GM12878 (cell line): ENCODE data around the gene POU3F2. TPM values are rescaled to one million over a fixed set of nuclear protein-coding genes. Genes with fewer than 3 reads are reported as not detected.

Experiments
- BMI1 ChIP-seq: fragments of 450-650 bp; IDR thresholded peaks from 2 replicates; pipeline ENCODE4 v1.6.1; 2016; ENCODE audit warnings: mild to moderate bottlenecking, moderate library complexity, borderline replicate concordance
- CREM ChIP-seq: IDR thresholded peaks from 2 replicates; pipeline ENCODE4 v1.6.1; 2014; ENCODE audit warnings: antibody characterized with exemption, low read depth
- EGR1 ChIP-seq, 2 experiments: IDR thresholded peaks; 1 replicate in 1 of 2; 2 replicates in 1 of 2; pipeline ENCODE4 v1.6.1; 2011 to 2012; ENCODE audit warnings: low read depth in 2 of 2, low read length in 2 of 2, borderline replicate concordance in 1 of 2, mild to moderate bottlenecking in 1 of 2, moderate library complexity in 1 of 2
- FOXK2 ChIP-seq: fragments of 450-650 bp; IDR thresholded peaks from 2 replicates; pipeline ENCODE4 v1.6.1; 2017; ENCODE audit warnings: mild to moderate bottlenecking, moderate library complexity
- JUNB ChIP-seq: IDR thresholded peaks from 2 replicates; pipeline ENCODE4 v1.6.1; 2016; ENCODE audit warnings: antibody characterized with exemption, mild to moderate bottlenecking
- KDM1A ChIP-seq: fragments of 200-600 bp; sonication (generic); IDR thresholded peaks from 2 replicates; pipeline ENCODE4 v1.6.1; 2016; ENCODE audit warnings: borderline replicate concordance
- NR2C1 ChIP-seq: fragments of 450-650 bp; IDR thresholded peaks from 2 replicates; pipeline ENCODE4 v1.6.1; 2017; ENCODE audit warnings: antibody characterized with exemption, mild to moderate bottlenecking, moderate library complexity
- POU2F2 ChIP-seq: IDR thresholded peaks from 3 replicates; pipeline ENCODE4 v1.6.1; 2011; ENCODE audit warnings: low read depth, mild to moderate bottlenecking, low read length, borderline replicate concordance
- RCOR1 ChIP-seq: conservative IDR thresholded peaks from 2 replicates; pipeline ENCODE4 v1.6.1; 2012; ENCODE audit warnings: low read depth, low read length, improper control_type of control experiment
- RFX5 ChIP-seq: IDR thresholded peaks from 2 replicates; pipeline ENCODE4 v1.6.1; 2011; ENCODE audit warnings: low read depth, low read length, improper control_type of control experiment
- SMARCA5 ChIP-seq: fragments of 450-650 bp; IDR thresholded peaks from 2 replicates; pipeline ENCODE4 v1.6.1; 2017; ENCODE audit warnings: mild to moderate bottlenecking
- polyA plus RNA-seq, 11 experiments: library from polyadenylated mRNA; depleted of rRNA in 4 of 11; unstranded in 6 of 11; stranded (reverse) in 5 of 11; fragments of >200 nt; fragmentation: Nextera tagmentation in 4 of 11; fragmentation: Illumina TruSeq in 1 of 11; extraction: Ambion mirVana in 4 of 11; extraction: Trizol in 1 of 11; gene quantifications; 1 replicate in 1 of 11; 2 replicates in 10 of 11; pipeline versions ENCODE4 v1.2.1 to v1.2.3, GENCODE V29; 2011 to 2016; ENCODE audit warnings: inconsistent platforms in 2 of 11, missing spikeins in 2 of 11, low read depth in 1 of 11
- total RNA-seq, 4 experiments: library from RNA; depleted of rRNA in 3 of 4; stranded (reverse); fragments of >200 nt in 3 of 4; fragmentation: Illumina TruSeq in 1 of 4; extraction: Trizol in 1 of 4; gene quantifications; 2 replicates each; pipeline versions ENCODE4 v1.2.1 to v1.2.3, GENCODE V29; 2013 to 2021
- TF ChIP-seq, protein P1 (sequence below): fragments of 450-650 bp; IDR thresholded peaks from 2 replicates; pipeline ENCODE4 v1.6.1; 2016; ENCODE audit warnings: mild to moderate bottlenecking
- TF ChIP-seq, protein P2 (sequence below): fragments of 150-350 bp; IDR thresholded peaks from 2 replicates; pipeline ENCODE4 v1.6.1; 2014; ENCODE audit warnings: mild to moderate bottlenecking, low read depth, low read length
- TF ChIP-seq, protein P3 (sequence below): fragments of 450-650 bp; formaldehyde crosslinking; IDR thresholded peaks from 2 replicates; pipeline ENCODE4 v1.4.0; 2022; ENCODE audit warnings: mild to moderate bottlenecking, moderate library complexity
- TF ChIP-seq, protein P4 (sequence below): fragments of 450-650 bp; IDR thresholded peaks from 2 replicates; pipeline ENCODE4 v1.6.1; 2016; ENCODE audit warnings: mild to moderate bottlenecking
- TF ChIP-seq, protein P5 (sequence below): fragments of 450-650 bp; IDR thresholded peaks from 2 replicates; pipeline ENCODE4 v1.6.1; 2017; ENCODE audit warnings: borderline replicate concordance
- TF ChIP-seq, protein P6 (sequence below): IDR thresholded peaks from 2 replicates; pipeline ENCODE4 v1.6.1; 2012; ENCODE audit warnings: improper control_type of control experiment, low read depth, low read length; ENCODE audit not compliant: insufficient replicate concordance

POU3F2 gene
- total and polyA plus RNA-seq, 10 of the 15 experiments (the other 5 are each of a cell fraction or from before 2014, with no cell fraction given), result not detected

DNA sequence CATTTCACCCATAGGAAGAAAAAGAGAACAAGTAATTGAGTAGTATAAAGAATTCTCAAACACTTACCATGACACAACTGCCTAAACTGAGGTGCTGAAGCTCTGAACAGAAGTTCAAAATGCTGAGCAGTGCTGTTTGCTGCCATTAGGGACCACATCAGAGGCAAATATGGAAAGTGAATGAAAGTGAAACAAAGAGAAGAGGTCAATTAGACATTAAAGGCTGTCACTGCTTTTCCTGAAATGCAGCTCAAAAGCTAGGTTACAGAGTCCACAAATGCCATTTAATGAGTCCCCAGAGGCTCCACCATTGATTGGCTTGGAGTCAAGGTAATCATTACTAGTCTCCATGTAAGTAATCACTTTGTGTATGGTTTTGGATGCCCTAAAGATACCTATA is 46.1 kb downstream of the POU3F2 start (continued):
- TF ChIP-seq, protein P1, sequence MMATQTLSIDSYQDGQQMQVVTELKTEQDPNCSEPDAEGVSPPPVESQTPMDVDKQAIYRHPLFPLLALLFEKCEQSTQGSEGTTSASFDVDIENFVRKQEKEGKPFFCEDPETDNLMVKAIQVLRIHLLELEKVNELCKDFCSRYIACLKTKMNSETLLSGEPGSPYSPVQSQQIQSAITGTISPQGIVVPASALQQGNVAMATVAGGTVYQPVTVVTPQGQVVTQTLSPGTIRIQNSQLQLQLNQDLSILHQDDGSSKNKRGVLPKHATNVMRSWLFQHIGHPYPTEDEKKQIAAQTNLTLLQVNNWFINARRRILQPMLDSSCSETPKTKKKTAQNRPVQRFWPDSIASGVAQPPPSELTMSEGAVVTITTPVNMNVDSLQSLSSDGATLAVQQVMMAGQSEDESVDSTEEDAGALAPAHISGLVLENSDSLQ, result peak; percentile 63
- TF ChIP-seq, protein P2, sequence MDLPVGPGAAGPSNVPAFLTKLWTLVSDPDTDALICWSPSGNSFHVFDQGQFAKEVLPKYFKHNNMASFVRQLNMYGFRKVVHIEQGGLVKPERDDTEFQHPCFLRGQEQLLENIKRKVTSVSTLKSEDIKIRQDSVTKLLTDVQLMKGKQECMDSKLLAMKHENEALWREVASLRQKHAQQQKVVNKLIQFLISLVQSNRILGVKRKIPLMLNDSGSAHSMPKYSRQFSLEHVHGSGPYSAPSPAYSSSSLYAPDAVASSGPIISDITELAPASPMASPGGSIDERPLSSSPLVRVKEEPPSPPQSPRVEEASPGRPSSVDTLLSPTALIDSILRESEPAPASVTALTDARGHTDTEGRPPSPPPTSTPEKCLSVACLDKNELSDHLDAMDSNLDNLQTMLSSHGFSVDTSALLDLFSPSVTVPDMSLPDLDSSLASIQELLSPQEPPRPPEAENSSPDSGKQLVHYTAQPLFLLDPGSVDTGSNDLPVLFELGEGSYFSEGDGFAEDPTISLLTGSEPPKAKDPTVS, result no peak
- TF ChIP-seq CREM (no peak), NR2C1 (no peak), POU2F2 (no peak), BMI1 (no peak), JUNB (no peak), SMARCA5 (no peak), EGR1 (IDR thresholded peaks at IDR 0.05; ENCODE audit: borderline replicate concordance in 1 of 2, low read depth in 2 of 2, low read length in 2 of 2) (no peak), RFX5 (no peak), RCOR1 (no peak), FOXK2 (no peak), KDM1A (no peak)
- TF ChIP-seq, protein P3, sequence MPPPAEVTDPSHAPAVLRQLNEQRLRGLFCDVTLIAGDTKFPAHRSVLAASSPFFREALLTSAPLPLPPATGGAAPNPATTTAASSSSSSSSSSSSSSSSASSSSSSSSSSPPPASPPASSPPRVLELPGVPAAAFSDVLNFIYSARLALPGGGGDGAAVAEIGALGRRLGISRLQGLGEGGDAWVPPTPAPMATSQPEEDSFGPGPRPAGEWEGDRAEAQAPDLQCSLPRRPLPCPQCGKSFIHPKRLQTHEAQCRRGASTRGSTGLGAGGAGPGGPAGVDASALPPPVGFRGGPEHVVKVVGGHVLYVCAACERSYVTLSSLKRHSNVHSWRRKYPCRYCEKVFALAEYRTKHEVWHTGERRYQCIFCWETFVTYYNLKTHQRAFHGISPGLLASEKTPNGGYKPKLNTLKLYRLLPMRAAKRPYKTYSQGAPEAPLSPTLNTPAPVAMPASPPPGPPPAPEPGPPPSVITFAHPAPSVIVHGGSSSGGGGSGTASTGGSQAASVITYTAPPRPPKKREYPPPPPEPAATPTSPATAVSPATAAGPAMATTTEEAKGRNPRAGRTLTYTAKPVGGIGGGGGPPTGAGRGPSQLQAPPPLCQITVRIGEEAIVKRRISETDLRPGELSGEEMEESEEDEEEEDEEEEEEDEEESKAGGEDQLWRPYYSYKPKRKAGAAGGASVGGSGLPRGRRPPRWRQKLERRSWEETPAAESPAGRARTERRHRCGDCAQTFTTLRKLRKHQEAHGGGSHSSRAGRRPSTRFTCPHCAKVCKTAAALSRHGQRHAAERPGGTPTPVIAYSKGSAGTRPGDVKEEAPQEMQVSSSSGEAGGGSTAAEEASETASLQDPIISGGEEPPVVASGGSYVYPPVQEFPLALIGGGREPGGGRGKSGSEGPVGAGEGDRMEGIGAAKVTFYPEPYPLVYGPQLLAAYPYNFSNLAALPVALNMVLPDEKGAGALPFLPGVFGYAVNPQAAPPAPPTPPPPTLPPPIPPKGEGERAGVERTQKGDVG (CRISPR knock-in tag), result no peak
- TF ChIP-seq, protein P4, sequence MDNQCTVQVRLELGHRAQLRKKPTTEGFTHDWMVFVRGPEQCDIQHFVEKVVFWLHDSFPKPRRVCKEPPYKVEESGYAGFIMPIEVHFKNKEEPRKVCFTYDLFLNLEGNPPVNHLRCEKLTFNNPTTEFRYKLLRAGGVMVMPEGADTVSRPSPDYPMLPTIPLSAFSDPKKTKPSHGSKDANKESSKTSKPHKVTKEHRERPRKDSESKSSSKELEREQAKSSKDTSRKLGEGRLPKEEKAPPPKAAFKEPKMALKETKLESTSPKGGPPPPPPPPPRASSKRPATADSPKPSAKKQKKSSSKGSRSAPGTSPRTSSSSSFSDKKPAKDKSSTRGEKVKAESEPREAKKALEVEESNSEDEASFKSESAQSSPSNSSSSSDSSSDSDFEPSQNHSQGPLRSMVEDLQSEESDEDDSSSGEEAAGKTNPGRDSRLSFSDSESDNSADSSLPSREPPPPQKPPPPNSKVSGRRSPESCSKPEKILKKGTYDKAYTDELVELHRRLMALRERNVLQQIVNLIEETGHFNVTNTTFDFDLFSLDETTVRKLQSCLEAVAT, result no peak
- TF ChIP-seq, protein P5, sequence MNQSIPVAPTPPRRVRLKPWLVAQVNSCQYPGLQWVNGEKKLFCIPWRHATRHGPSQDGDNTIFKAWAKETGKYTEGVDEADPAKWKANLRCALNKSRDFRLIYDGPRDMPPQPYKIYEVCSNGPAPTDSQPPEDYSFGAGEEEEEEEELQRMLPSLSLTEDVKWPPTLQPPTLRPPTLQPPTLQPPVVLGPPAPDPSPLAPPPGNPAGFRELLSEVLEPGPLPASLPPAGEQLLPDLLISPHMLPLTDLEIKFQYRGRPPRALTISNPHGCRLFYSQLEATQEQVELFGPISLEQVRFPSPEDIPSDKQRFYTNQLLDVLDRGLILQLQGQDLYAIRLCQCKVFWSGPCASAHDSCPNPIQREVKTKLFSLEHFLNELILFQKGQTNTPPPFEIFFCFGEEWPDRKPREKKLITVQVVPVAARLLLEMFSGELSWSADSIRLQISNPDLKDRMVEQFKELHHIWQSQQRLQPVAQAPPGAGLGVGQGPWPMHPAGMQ, result no peak
- TF ChIP-seq, protein P6, sequence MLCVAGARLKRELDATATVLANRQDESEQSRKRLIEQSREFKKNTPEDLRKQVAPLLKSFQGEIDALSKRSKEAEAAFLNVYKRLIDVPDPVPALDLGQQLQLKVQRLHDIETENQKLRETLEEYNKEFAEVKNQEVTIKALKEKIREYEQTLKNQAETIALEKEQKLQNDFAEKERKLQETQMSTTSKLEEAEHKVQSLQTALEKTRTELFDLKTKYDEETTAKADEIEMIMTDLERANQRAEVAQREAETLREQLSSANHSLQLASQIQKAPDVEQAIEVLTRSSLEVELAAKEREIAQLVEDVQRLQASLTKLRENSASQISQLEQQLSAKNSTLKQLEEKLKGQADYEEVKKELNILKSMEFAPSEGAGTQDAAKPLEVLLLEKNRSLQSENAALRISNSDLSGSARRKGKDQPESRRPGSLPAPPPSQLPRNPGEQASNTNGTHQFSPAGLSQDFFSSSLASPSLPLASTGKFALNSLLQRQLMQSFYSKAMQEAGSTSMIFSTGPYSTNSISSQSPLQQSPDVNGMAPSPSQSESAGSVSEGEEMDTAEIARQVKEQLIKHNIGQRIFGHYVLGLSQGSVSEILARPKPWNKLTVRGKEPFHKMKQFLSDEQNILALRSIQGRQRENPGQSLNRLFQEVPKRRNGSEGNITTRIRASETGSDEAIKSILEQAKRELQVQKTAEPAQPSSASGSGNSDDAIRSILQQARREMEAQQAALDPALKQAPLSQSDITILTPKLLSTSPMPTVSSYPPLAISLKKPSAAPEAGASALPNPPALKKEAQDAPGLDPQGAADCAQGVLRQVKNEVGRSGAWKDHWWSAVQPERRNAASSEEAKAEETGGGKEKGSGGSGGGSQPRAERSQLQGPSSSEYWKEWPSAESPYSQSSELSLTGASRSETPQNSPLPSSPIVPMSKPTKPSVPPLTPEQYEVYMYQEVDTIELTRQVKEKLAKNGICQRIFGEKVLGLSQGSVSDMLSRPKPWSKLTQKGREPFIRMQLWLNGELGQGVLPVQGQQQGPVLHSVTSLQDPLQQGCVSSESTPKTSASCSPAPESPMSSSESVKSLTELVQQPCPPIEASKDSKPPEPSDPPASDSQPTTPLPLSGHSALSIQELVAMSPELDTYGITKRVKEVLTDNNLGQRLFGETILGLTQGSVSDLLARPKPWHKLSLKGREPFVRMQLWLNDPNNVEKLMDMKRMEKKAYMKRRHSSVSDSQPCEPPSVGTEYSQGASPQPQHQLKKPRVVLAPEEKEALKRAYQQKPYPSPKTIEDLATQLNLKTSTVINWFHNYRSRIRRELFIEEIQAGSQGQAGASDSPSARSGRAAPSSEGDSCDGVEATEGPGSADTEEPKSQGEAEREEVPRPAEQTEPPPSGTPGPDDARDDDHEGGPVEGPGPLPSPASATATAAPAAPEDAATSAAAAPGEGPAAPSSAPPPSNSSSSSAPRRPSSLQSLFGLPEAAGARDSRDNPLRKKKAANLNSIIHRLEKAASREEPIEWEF, result no peak
